GM04503 (cell line): ENCODE results near the gene ZNF445.
A peak's percentile ranks its signal among the peaks of the same experiment; 100 is the strongest.
"Not testable (repeated sequence)": the region's sequence is repeated elsewhere in the genome, so short reads cannot be mapped to it uniquely, and the experiment has no call there.

Source experiments
- DNase-seq: peaks from one replicate; pipeline ENCODE4 v3.0.0-alpha.2; 2012; ENCODE audit warnings: low read depth

The ZNF445 gene

GRCh38 chr3:44477312-44478030, at the start of gene ZNF445:
Gene ZNF445, minus strand, starts transcription at chr3:44477670. Its CDS starts 22,121 bp downstream, at chr3:44455549.
- DNase-seq = peak; percentile 18

- no peak for DNase-seq
These were observed 47.6 kb upstream of the ZNF445 start for GRCh38 chr3:44525060-44525459.

GRCh38 chr3:44522494-44522933, 45.0 kb upstream of the ZNF445 start:
- DNase-seq = no peak

GRCh38 chr3:44521721-44522120, 44.3 kb upstream of the ZNF445 start:
- no peak for DNase-seq

GRCh38 chr3:44518782-44519156, 41.3 kb upstream of the ZNF445 start:
- DNase-seq = no peak

- no peak for DNase-seq
These were observed 38.8 kb upstream of the ZNF445 start for GRCh38 chr3:44516230-44516629.

GRCh38 chr3:44513513-44513912, 36.0 kb upstream of the ZNF445 start:
- no peak for DNase-seq

GRCh38 chr3:44511238-44511566, 33.7 kb upstream of the ZNF445 start:
- no peak for DNase-seq

- DNase-seq = no peak
These were observed 32.5 kb upstream of the ZNF445 start for GRCh38 chr3:44510000-44510368.

- DNase-seq = no peak
These were observed 32.0 kb upstream of the ZNF445 start for GRCh38 chr3:44509393-44509921.

GRCh38 chr3:44506961-44507360, 29.5 kb upstream of the ZNF445 start:
- DNase-seq = no peak

- DNase-seq = no peak
These were observed 29.1 kb upstream of the ZNF445 start for GRCh38 chr3:44506556-44506955.

- DNase-seq = no peak
These were observed 27.1 kb upstream of the ZNF445 start for GRCh38 chr3:44504566-44504965.

GRCh38 chr3:44503178-44503577, 25.7 kb upstream of the ZNF445 start:
- not testable (repeated sequence) for DNase-seq

- DNase-seq = no peak
These were observed 24.5 kb upstream of the ZNF445 start for GRCh38 chr3:44501971-44502370.

- not testable (repeated sequence) for DNase-seq
These were observed 22.4 kb upstream of the ZNF445 start for GRCh38 chr3:44499899-44500168.

- no peak for DNase-seq
These were observed 21.9 kb upstream of the ZNF445 start for GRCh38 chr3:44499149-44499898.

GRCh38 chr3:44495636-44496415, 18.4 kb upstream of the ZNF445 start:
- no peak for DNase-seq

GRCh38 chr3:44492496-44492895, 15.0 kb upstream of the ZNF445 start:
- DNase-seq = no peak

GRCh38 chr3:44482721-44483120, 5.3 kb upstream of the ZNF445 start:
- no peak for DNase-seq

GRCh38 chr3:44478606-44479094, 1.2 kb upstream of the ZNF445 start:
- DNase-seq = no peak

GRCh38 chr3:44478055-44478468, 592 bp upstream of the ZNF445 start:
- DNase-seq = no peak

- DNase-seq = no peak
These were observed 533 bp downstream of the ZNF445 start for GRCh38 chr3:44476963-44477311.
